NCI-H1436 treated with DMSO at 0.1 percent for 48 hours (cell line): Measurements from ENCODE around the gene UBA1.

ENCODE experiments used
- DNase-seq: peaks from one replicate; lab custom pipeline; 2025; lab: John Stamatoyannopoulos, UW

UBA1 gene

GRCh38 chrX:47169726-47170515 is 23.7 kb upstream of the UBA1 start:
- no peak for DNase-seq

DNA sequence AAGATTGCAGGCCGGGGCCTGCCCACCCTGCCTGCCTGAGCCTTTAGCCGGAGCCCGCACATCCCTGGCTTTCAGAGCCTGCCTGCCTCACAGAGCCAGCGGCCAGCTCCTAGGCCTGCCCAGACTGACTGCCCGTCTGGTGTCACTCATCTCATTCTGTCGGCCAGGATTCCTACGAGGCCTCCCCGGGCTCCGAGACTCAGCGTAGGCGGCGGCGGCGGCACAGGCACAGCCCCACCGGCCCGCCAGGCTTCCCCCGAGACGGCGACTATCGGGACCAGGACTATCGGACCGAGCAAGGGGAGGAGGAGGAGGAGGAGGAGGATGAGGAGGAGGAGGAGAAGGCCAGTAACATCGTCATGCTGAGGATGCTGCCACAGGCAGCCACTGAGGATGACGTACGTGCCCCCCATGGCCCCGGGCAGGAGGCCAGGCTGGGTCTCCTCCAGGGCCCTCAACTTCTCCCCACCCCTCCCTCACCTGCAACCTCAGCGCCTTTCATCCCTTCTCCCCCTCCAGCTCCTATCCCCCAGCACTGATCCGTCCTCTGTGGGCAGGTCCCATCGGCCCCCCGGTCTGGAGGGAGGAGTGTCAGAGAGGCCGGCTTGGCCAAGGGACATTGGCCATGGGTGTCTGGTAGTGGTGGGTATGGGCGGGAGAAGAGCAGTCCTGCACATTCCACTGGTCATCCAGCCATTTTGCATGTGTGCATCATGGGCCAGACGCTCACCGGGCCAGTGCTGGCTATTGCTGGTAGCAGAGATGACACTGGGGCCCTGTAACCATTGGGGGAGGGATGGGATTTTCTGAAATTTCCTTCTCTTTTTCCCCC is 22.6 kb upstream of the UBA1 start:
- DNase-seq: no peak

GRCh38 chrX:47171996-47172395 is 21.6 kb upstream of the UBA1 start:
- no peak for DNase-seq

GRCh38 chrX:47172549-47172948 is 21.1 kb upstream of the UBA1 start:
- no peak for DNase-seq

- no peak for DNase-seq
Observed at GRCh38 chrX:47172971-47173792, 20.4 kb upstream of the UBA1 start.

DNA sequence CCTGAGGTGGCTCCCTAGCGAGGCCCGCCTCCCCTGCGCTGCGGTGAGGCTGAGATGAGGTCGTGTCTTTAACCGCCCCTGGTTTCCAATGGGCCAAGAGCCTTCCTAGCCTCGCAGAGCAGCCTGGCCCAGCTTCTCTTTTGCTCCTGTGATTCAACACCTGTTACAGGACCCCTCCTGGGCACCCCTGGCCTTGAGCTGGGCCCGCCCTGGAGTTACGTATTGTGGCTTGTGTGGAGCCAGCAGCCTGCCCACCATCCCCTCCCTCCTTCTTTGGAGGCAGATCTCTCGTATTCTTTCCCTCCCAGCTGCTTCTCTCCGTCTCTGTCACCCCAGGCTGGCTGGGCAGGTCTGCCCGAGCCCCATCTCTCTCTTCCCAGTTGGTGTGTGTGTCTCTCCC is 19.3 kb upstream of the UBA1 start:
- no peak for DNase-seq

GRCh38 chrX:47174846-47175587 is 18.6 kb upstream of the UBA1 start:
- no peak for DNase-seq

DNA sequence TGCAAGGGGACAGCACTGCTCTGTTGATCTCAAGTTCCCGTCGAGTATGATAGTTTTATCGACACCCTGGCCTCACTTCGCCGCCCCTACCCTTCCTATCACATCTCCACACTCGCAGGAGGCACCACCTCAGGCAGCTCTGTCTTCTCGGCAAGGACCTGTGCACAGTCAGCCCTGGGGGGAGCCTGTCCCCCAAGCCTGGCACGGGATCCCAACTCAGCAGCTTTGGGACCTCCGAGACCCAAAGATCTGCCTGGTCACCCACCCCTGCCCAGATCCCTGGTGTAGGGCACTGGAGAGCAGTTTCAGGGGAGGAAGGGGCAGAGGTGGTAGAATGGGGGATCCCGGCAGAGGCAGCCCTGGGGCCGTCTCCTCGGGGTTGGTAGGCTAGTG is 18.0 kb upstream of the UBA1 start:
- DNase-seq: no peak

GRCh38 chrX:47176101-47176740 is 17.4 kb upstream of the UBA1 start:
- no peak for DNase-seq

DNA sequence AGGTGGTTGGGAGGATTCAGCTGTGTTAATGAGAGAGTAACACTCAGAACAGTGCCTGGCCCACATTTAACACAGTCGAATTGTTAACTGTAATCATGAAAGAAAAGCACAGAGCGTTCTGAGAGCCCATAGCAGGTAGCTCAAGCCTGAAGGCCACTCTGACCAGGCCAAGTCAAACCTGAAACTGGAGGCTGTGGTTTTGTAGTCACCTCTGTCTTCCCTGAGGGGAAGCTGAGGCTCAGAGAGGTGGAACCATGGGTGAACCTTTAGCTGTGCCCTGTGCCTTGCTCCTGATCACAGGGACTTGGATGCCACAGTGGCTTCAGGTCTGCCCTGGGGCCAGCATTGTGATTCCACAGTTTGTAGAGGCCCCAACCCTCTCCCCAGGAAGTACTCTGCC is 16.6 kb upstream of the UBA1 start:
- DNase-seq: no peak

DNA sequence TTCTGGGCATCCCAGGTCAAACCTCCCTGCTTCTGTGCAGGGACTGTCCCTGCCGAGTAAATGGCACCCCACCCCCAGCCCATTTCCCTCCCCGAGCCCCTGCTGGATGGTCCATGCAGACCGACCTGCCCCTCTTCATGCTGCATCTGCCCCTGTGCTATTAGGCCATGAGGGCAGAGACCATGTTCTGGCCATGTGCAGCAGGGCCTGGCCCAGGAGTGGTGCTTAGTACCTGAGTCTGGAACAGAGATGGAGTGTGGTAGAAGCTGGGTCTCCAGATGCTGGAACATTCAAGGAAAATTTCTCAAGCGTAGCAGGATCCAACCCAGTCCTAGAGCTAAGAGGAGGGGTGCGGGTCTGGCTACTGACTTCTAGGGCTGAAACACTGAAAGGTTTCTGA is 15.3 kb upstream of the UBA1 start:
- no peak for DNase-seq

DNA sequence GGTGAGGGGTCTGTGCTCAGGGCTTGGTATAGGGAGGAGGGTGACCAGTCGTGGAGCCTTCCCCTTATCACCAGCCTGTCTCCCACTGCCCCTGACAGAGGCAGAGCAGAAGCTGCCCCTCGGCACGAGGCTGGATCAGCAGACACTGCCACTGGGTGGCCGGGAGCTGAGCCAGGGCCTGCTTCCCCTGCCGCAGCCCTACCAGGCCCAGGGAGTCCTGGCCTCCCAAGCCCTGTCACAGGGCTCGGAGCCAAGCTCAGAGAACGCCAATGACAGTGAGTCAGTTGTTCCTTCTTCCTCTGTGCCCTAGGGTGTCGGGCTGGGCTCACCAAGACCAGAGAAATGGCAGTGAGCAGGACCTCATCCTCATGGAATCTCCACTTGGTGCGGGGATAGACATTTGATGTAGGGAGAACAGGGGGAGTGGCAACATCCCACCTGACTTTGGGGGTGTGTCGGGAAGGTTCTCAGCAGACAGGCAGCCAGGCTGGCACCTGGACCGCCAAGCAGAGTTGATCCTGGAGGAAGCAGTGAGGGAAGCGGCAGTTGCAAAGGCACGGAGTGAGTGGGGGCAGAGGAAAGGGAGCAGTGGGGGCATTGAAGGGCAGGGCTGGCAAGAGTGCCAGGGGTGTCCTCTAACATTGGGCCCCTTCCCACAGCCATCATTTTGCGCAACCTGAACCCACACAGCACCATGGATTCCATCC is 14.3 kb upstream of the UBA1 start:
- DNase-seq: no peak

- DNase-seq: no peak
Observed at GRCh38 chrX:47179928-47180255, 13.7 kb upstream of the UBA1 start.

DNA sequence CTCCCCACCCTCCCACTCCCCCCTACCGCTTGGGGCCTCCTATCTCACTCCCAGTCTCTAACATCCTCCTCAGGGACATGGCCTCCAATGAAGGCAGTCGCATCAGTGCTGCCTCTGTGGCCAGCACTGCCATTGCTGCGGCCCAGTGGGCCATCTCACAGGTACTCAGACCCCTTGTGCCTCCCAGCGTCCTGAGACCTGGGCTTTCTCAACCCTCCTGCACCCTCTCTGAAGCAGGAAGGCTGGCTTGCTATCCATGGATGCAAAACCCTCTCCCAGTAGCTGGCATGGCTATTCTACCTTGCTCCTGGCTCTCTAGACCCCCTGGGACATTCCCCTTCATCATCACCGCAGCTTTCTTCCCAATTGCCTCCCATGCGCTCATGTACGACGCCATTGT is 13.3 kb upstream of the UBA1 start:
- no peak for DNase-seq

DNA sequence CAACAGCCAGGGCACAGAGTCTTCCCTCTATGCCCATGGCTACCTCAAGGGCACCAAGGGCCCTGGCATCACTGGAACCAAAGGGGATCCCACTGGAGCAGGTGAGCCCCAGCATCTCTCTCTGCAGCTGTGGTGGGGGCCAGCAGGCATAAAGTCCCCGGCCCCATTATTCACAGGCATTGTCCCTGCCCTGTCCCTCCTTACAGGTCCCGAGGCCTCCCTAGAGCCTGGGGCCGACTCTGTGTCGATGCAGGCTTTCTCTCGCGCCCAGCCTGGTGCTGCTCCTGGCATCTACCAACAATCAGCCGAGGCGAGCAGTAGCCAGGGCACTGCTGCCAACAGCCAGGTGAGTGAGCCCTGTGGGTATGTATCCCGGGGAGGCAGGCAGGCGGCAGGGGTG is 12.3 kb upstream of the UBA1 start:
- no peak for DNase-seq

DNA sequence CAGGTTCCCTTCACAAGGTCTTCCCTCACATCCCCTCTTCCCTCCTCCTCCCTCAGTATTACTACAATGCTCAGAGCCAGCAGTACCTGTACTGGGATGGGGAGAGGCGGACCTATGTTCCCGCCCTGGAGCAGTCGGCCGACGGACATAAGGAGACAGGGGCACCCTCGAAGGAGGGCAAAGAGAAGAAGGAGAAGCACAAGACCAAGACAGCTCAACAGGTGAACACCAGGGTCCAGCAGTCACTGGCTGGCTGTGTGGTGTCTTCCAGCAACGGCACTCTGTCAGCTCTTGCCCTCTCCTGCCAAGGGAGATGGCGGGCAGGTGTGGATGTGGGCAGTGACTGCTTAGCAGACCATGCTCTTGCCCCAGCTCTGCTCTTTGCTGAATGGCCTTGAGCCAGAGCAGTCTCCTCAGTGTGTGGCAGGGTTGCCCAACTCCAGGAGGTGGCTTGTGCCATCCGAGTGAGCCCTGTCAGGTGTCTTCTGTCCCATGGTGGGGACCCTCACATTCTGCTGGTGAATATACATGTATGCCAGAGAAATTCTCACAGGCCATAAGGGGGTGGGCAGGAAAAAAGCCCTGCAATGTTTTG is 11.4 kb upstream of the UBA1 start:
- DNase-seq: no peak

GRCh38 chrX:47184486-47184885 is 9.1 kb upstream of the UBA1 start:
- DNase-seq: no peak

GRCh38 chrX:47185241-47185640 is 8.4 kb upstream of the UBA1 start:
- no peak for DNase-seq

DNA sequence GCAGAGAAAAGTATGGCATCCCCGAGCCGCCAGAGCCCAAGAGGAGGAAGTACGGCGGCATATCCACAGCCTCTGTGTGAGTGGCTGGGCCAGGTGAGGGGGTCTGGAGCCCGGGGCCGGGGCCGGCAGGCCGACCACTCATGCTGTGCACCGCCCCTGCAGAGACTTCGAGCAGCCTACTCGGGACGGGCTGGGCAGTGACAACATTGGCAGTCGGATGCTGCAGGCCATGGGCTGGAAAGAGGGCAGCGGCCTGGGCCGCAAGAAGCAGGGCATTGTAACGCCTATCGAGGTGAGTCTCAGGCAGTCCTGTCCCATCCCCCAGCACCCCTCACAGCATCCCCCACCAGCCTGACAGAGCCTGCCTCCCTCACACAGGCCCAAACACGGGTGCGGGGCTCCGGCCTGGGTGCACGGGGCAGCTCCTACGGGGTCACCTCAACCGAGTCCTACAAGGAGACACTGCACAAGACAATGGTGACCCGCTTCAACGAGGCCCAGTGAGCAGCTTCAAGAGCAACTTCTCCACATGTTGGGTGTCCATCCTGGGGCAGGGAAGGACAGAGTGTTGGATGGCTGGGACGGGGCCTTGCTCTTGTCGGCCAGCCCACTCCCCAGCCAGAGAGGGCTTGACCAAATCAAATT is 7.4 kb upstream of the UBA1 start:
- DNase-seq: no peak

DNA sequence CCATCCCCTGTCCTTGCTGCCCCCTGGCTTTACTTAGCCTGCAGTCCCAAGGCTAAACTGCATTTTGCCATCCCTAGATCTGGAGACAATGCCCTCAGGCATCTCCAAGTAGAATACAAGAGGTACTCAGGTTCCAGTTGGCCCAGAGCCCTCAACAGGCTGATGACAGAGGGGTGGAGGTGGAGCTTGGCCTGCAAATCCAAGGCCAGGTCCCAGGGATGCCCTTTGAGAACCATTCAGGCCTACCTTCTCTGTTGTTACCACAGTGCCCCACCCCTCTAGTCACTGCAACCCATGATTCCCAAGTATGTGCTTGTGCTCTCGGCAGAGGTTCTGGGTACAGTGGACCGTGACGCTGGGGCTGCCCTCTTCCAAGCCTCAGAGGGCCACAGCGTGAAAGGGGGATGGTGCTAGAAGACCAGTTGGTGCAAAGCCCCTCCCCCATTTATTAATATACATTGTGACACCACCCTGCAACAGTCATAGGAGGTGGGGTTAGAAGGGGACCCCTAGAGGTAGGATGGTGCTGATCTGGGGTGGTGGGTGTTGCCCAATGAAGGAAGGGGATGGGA is 6.4 kb upstream of the UBA1 start:
- DNase-seq: no peak
